NCI-H460 (cell line): Measurements from ENCODE around the gene CERS6. TPM values are rescaled to one million over a fixed set of nuclear protein-coding genes. Genes with fewer than 3 reads are reported as not detected.

ENCODE experiments used
- DNase-seq: peaks from one replicate; pipeline ENCODE4 v3.0.0-alpha.2; 2016; ENCODE audit warnings: low read depth; ENCODE audit errors: extremely low read depth
- total RNA-seq: library from RNA; depleted of rRNA; stranded (reverse); fragments of >200 nt; shearing (Covaris generic); gene quantifications from 2 replicates; pipeline ENCODE4 v1.2.3, GENCODE V29; 2014

Gene CERS6
- total RNA-seq, 1 experiment from 2014 or later = 57.3 TPM

DNA sequence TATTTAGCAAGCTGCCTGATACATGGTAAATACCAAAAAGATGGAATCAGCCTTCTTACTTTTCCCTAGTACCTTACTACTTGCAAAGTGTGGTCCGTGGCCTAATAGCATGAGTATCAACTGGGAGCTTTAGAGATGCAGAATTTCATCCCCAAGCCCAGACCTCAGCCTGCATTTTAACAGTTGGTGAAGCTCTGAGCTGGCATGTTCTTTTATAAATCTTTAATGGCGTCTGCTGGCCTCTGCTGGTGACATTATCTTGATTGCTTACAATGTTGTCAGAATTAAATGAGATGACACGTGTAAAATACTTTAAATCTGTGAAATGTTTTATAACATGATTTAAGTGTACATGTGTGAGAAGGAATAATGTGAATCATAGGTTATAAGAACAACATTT, 231.2 kb downstream of the CERS6 start:
- DNase-seq = peak; percentile 26

DNA sequence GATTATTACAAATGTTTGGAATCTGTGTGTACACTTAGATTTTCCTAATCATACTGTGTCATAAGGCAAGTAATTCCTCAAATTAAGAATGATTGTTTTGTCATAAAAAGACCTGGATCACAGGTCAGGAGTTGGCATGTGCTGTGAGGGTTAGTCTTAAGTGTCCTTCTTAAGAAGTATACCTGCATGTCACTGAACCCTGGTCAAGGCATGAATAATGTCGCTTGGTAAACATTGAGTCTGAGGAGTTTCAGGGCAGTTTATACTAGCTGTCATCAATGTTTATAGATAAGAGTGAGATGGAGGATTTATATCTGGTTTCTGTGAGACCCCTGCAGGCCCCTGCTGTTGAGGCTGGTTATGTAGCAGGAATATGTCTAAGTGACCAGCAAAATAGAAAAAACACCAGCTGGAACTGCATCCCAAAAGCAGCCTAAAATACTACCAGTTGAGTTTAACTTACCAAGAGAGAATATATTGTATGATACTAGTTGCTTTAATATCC, 234.4 kb downstream of the CERS6 start:
- DNase-seq = no peak

DNA sequence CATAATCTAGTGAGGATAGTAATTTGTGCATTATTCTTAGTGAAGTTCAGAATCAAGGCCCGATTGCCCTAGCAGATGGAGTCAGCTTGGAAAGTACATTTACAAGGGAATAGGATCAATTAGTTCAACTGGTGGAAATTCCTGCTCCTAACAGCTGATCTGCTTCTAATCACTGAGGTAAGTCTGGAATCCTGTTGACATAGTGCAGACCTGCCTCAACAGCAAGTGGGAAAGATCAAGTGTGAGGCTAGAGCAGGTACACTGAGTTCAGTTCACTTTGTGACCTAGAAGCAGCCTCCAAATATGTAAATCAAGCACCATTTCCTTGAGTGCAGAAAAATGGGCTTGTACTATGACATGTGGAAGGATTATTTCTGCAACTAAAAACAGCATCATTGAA, 235.1 kb downstream of the CERS6 start:
- DNase-seq = no peak

DNA sequence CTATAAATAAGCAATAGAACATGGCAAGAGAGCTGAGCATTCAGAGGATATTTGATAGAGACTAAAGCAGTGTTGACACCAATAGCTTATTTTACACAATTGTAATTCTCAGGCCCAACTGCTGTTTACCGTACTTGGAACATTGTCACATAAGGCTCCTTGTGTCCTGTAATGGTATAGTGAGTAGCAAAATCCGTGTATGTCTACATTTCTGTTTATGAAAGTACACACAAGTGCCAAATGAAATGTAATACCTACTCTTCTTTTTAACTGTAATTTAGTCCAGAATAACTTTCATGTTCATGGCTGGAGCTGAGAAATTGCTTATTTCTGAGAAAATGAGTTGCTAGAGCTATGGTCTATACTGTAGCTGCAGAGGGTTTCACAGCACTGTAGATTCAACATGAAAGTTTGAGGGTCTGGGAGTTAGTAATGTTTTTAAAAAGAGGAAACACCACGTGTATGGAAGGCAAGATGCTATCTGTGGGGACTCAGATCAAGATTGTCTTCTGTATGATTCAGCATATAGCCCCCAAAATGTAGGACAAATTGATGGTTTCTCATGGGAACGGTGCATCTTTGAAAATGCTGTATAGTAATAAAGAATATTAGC, 236.2 kb downstream of the CERS6 start:
- no peak for DNase-seq

DNA sequence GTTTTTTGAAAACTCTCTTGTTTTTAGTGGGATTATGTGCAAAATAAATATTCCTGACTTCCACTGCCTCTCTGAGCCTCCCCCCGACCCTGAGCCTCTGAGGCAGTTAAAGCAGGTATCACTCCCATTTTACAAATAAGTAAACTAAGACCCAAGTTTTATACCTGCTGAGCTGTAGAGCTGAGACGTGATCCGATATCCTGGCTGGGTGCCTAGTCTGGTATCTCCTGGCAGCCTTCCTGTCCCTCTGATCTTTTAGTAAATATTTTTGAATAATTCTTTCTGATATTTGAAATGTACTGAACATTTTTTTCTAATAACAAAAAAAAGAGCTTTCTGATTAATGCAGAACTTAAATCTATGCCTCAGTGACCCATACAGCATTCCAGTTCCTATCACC, 238.1 kb downstream of the CERS6 start:
- no peak for DNase-seq

DNA sequence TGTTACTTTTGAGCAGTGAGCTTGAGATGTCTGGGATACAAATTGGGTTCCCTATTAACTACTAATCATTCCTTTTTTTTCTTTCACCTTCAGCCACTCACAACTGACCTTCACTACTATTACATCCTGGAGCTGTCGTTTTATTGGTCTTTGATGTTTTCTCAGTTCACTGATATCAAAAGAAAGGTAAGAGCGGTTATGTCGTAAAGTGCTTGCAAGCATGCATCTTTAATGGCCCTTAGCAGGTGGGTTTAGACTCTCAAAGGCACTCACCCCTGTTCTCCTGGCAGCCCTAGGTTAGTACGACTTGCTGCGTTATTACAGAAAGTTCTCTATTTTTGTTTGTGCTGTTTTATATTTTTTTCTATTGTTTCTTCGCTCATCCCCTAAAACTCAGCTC, 238.8 kb downstream of the CERS6 start:
- DNase-seq = no peak

DNA sequence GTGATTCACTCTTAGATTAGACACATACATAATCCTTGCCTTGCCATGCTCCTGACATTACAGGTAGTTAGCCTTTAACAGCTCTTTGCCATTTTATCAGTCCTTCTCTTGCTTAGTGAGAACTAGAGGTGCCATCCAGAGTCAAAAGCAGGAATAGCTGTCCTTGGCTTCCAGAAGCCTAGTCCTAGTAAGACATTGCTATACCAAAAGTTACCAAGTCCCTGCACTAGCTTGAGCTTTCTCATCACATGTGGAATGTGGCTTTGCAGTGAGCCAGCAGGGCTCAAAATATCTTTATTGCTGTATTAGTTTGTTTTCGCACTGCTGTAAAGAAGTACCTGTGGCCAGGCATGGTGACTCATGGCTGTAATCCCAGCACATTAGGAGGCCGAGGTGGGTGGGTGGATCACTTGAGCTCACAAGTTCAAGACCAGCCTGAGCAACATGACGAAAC, 241.6 kb downstream of the CERS6 start:
- no peak for DNase-seq

DNA sequence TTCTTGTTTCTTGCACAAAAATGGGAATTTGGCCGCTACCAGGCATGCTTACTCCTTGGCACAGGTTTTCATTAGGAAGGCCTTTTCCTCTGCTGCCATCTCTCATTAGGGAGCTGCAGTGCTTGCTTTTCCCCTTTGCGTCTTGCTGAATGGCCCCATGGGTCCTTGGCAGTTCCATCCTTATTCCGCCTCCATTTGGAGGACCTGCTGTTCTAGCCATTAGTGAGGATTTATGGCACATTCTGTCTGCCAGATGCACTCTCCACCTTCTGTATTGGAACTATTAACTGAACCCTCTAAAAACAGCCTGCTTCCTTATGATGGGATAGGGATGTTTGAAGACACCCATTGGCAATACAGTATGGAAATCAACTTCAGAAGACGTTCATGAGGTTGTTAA, 242.9 kb downstream of the CERS6 start:
- DNase-seq = no peak

DNA sequence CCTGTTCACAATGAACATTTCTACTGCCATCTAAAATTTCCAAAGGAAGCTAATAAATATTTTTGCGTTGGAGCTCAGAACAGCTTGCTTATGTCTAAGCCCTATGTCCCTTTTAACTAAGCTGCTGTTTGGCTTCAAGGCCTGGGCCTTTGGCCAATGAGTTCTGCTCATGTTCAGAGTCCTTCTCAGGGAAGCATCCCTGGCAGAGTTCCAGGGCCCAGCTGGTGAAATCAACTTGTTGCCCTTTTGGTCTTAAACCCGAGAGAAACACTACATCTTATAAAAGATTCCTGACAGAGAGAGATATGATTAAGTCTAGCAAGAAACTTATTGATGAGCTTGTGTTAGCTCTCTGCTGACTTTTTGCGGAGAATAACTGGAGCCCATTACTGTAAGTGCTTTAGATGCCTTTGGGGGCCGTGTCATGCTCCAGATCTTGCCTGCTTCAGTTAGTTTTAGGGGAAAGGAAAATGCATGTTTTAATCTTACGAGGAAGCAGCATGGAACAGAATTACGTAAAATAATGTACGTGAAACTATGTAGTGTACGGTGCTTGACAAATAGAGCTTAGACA, 243.9 kb downstream of the CERS6 start:
- DNase-seq = no peak

DNA sequence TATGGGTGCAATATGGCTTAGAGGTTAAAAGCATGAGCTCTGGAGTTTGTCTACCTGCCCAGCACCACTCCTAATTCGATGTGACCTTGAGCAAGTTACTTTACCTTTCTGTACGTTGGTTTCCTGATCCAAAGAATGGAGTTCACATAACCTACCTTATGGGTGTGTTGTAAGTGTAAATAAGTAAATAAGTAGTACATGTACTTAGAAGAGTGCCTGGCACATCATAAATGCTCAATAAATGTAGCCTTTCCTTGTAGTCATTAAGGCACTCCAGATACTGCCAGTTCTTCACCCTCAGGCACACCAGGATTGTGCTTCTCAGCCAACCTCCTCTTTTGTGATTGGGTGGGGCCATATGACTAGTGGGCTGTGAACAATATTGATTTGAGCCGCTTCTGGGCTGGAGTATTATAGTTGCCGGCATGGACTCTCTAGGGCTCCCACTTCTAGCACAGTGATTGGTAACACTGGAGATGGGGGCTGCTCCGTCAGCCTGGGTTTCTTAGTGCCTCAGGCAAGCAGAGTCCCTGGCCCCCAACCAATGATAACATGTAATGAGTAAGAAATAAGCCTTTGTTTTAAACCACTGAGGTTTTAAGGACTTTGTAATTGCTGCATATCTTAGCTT, 244.7 kb downstream of the CERS6 start:
- DNase-seq = no peak

DNA sequence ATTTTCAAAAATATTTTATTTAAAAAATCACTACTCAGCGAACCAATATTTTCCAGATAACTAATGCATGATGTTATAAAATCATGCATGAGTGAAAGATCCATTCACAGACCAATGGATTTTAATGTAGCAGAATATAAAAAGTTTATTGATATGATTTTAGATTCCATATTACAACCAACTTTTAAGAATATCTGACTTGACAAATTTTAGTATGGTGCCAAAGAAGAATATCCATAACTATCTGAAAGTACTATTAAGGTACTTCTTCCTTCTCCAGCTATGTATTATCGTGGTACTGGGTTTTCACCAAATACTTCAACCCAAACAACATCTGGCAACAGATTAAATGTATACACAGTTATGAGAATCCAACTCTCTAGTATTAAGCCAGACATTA, 246.5 kb downstream of the CERS6 start:
- no peak for DNase-seq

DNA sequence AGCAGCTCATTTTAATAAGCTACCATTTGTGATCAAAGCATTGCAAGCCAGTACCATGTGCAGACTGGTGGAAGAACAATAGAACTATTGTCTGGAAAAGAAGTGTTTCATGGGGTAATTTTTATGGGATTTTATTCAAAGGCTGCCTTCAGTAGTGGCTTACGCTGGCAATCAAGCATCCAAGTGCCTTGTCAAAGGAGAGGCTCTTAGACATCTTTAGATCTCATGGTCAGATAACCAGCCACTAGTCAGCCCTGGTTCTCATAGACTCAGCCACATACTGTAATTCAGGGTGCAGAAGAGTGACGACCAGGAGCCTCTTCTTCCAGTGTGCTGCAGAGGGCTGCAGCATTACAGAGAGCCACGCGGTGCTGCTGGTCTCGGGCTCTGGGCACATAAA, 247.9 kb downstream of the CERS6 start:
- DNase-seq = no peak

DNA sequence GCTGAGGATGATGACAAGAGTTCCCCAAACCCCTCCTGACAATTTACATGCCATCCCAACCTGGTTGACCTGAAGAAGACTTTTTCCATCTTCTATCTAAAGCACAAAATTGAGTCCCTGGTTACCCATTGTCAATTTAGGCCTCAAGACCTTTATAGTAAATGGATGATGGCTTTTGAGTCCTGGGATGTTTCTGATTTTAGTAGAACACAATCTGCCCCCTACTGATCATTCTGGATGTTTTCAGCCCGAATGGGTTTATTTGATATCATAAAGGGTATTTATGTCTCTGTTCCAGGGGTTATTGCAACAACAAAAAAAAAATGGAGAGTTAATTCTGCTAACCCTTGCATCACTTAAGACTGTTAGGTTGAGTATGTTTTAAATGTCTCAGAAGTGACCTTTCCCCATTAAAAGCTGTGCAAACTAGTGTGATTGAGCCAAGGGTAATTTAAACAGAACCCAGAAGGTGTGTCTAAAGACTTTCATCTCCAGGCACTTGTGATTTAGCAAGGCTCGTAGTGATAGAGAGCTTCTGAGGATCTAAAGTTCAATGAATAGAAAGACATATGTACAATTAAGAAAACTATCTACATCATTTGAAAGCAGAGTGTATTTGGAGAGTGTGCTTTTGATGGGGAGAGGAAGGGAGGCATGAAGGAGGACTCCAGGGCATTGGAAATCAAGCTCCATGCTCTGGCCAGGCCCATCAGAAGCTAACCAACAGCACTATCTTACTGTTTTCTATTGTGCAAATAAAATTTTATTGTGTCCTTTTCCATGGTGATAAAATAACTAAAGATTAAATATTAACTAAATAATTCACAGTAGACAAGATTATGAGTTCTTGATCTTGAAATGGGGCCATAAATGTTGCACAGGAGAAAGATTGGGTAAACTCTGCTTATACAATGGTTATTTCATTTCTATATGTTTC, 249.7 kb downstream of the CERS6 start:
- DNase-seq = peak; percentile 6

DNA sequence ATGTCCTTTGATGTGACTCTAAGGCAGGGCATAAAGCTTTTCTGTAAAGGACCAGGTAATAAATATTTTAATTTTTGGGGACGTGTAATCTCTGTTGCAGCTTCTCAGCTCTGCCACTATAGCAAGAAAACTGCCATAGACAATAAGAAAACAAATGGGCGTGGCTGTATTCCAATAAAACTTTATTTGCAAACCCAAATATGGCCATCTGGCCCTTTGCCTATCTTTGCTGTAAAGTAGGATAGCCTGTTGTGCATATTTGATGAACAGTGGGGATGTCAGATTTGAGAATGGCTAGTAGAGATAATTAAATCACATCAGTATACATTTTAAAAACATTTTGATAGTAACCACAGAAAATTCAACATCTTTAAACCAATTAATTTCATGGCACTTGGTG, 250.7 kb downstream of the CERS6 start:
- DNase-seq = no peak

DNA sequence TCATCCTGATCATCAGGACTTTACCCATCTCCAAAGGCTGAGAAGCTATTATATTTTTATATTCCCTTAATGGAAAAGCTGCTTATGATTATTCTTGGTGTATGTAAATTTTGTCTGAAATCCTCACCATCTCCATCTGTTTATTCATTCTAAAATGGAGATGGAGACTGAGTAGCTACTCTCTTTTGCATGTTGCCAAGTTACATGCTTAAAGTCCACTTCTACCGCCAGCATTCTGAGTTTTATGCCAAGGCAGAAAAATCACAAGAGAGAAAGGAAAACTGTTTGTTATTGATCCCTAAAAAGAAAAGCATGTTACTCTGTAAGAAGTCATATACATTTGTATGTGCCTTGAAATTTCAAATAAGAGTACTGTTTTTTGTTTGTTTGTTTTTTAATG, 252.0 kb downstream of the CERS6 start:
- no peak for DNase-seq

DNA sequence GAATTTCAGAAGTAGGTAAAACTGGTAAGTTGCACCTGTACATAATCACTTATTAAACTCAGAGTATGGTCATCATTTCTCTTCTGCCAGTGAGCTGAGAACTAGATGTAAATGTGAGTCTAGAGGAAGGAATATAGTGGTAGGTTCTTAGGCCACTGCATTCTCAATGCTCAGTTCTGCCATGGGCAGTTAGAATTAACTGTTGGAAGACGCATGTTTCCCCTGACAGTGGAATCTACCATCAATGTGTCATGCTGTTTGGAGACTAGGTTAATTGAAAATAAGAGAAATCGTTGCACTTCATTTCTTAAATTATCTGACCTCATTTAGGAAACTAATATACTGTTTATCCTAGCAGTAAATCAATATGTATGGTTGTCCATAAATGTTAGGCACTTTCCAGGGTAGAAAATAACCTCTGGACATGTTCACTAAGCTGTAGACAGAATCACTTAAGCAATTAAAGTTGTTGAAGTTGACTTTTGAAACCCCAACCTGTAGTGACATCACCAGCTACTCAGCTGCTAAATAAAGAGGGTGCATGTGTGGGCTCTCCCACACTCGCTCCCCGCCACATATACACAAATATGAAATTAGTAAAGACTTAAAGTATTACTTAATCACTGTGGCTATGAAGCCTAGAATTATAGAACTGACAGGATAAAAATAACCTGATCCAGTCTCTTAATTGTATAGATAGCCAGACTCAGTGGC, 254.8 kb downstream of the CERS6 start:
- DNase-seq = no peak

DNA sequence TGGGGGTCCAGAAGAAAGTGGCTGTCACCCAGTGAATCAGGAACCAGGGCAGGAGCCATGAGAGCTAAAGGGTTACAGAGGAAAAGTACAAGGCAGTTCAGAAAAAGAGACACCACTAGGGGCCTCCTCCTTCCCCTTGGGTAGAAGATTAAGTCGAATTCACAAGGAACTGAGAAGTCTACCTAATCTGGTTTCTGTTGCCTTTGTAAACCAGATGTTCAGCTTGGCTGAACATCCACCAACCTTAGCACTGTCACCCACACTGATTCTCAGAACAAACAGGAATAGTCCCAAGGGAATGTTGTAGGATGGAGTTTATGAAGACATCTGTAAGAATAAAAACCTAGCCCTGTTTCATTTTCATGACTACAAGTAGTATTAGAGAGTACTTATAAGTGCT, 256.0 kb downstream of the CERS6 start:
- DNase-seq = no peak

DNA sequence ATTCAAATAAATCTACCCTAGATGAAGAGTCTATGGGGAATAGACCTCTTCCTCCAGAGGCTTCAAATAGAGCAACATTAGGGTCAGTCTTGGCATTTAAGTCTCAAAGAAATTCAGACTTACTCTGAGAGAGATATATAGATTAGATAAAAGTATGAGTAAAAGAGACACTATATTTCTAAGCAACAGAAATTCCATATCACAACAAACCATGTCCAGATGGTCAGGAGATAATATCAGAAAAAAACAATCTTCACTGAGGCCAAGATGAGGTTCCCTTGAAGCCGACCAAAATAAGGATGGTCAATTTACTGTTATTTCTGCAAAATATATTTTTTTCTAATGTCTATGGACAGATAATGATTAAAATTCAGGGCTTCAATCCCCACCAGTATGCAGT, 257.3 kb downstream of the CERS6 start:
- DNase-seq = no peak

DNA sequence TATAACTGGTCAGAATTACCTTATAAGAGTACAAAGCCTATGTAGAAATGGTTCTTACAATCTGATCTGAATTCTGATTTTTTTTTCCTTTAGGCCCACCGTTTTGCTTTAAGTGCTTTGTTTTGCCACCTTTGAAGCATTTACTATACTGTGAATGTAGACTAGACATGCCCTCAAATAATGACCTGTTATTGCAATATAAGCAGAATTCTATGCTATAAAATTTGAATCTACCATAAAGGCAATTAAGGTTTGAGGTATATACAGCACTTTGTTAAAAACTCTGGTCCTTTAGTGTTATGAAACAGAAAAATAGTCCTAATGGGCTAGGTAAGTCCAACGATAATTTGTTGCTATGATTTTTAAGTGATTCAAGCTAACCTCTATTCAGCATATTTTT, 259.8 kb downstream of the CERS6 start:
- DNase-seq = no peak

DNA sequence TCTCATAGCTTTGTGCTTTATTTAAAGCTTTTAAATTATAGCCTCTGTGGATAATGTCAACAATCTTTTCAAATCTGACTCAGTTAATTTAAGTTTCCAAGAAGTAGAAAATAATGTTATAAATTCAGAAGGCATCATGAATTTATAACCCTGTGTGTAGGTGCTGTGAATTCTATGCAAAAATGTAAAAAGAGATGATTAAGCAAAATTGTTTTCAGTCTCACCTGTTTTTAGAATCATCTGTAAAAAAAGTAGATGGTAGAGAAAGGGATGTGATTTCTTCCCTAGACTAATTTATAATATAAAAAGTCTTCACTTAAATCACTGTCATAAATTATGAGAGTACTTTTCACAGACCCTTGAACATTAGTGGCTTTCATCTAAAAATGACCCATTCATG, 260.8 kb downstream of the CERS6 start:
- no peak for DNase-seq
